LNCAP (cell line): ENCODE data around the gene BTBD7.
A peak's percentile ranks its signal among the peaks of the same experiment; 100 is the strongest.

Source experiments
- CTCF ChIP-seq: fragments of 450-650 bp; IDR thresholded peaks from 2 replicates; pipeline ENCODE4 v1.5.1; 2017; ENCODE audit warnings: mild to moderate bottlenecking

The BTBD7 gene

DNA sequence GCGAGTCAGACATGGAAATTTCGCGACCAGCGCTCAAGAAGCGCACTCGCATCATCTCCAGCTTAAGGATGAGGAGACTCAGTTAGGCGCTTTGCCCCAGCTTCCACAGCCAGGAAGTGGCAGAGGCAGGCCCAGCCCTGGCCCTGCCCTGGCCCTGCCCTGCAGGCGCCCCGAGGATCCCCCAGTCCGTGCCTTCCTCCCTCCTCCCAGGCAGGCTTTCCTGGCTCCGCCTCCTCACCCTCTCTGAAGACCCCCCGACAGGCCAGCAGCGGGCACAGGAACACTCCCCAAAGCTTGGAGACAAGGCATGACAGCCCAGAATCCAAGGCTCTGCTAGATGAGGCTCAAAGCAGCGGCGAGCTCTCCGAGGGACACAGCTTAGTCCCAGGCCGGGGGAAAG lies 100.7 kb downstream of the BTBD7 start:
- no peak for TF ChIP-seq CTCF

- TF ChIP-seq CTCF = no peak
Measured at GRCh38 chr14:93231129-93231979, 101.5 kb downstream of the BTBD7 start.

DNA sequence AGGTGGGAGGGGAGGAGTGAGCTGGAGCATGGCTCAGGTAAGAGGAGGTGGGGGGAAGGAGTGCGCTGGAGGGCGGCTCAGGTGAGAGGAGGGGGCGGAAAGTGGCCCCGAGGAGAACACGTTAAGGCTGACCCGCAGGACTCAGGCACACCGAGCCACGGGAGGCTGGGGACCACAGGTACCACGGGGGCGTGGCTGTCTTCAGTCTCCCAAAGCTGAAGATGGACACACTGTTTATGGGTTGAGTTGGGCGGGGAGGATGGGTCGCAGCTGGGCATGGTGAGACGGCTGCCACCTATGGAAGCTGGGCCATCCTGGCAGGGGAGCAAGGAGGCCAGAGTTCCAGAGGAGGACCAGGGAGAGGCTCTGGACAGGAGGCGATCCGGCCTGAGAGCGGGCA lies 102.3 kb downstream of the BTBD7 start:
- no peak for TF ChIP-seq CTCF

GRCh38 chr14:93228550-93228949 lies 104.3 kb downstream of the BTBD7 start:
- TF ChIP-seq CTCF = no peak

- no peak for TF ChIP-seq CTCF
Measured at GRCh38 chr14:93223565-93223964, 109.3 kb downstream of the BTBD7 start.

DNA sequence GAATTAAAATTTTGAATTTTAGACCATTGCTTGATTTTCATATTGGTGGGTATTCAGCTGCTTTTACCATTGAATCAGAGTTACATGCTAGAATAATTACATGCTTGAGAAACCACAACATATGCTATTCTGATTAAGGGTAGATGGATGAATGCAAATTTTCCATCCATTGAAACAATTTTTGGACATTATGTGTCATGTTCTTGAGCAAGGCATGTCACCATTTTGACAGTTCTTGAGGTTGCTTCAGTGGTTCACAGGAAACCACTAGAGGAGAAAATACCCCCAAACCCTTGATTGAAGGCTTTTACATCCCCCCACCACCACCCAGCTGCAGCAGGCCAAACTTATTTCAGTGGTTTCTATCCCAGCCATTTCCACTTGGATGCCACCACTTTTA lies 112.3 kb downstream of the BTBD7 start:
- TF ChIP-seq CTCF = no peak

DNA sequence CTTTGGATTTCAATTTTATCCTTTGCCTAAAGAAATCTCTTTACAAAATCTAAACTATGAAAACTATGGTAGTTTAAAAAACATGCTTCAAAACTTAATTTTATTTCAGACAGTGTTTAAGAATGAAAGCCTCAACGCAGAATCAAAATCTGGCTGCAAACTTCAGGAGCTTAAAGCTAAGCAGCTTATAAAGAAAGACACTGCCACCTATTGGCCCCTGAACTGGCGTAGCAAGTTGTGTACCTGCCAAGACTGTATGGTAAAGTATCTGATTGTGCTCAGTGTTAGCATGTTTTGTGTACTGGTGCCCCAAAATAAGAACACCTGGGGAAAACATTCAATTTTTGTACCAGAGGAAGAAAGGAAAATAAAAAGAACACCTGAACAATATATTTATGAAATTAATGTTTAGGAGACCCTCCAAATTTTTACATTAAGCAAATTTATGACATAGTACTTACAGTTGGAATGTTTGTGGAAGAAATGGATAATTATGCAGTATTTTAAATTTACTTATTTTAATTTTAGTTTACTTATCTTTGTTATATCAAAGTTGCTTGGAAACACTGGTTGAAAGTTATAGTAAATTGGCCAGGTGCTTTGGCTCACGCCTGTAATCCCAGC lies 113.6 kb downstream of the BTBD7 start:
- peak; percentile 86 for TF ChIP-seq CTCF
